Fibroblast of pulmonary artery (primary cell): Measurements from ENCODE around the gene MBNL2.

ENCODE experiments used
- DNase-seq: peaks from one replicate; pipeline ENCODE4 v3.0.0-alpha.2; 2010; ENCODE audit warnings: low read depth
- H3K4me3 ChIP-seq: replicated peaks from 2 replicates; pipeline ENCODE4 v1.5.1; 2011; ENCODE audit warnings: low read depth, mild to moderate bottlenecking, control low read depth, low read length, moderate library complexity
- CTCF ChIP-seq: IDR thresholded peaks from 2 replicates; pipeline ENCODE4 v1.5.1; 2011; ENCODE audit warnings: mild to moderate bottlenecking, control low read depth, low read length, inconsistent platforms; ENCODE audit errors: missing control alignments

The MBNL2 gene

DNA sequence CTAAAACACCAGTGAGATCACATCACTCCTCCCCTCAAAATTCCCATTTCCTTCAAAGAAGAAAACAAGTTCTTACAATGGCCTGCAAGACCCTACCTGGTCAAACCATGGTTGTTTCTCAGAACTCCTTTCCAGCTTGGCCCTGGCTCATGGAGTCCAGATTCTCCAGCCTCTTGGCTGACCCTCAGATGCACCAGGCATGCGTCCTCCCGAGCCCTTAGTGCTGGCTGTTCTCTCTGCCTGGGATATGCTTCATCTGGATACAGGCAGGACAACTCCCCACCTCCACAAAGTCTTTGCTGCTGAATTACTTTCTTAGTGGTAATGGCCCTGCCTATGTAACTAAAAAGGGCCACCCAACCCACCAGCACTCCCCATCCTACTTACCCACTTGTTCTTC, 94.3 kb downstream of the MBNL2 start:
- DNase-seq: no peak
- no peak overlapping the region for H3K4me3 ChIP-seq
- no peak for TF ChIP-seq CTCF

DNA sequence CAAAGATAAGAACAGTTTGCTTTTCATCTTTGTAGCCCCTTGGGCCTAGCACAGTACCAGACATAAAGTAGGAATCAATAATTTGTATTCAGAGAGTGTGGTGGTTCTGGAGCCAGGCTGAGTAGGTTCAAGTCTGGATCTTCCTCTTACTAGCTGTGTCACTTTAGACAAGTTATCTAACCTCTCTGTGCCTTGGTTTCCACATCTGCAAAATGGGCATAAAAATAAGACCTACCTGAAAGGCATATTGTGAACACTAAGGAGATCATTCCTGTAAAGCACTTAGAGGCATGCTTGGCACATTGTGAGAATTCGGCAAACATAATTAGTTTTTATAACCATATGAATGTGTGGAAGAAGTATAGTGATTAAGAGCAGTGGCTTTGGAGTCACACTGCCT, 95.8 kb downstream of the MBNL2 start:
- no peak for DNase-seq
- no peak overlapping the region for H3K4me3 ChIP-seq
- TF ChIP-seq CTCF: no peak

GRCh38 chr13:97318532-97318931, 96.4 kb downstream of the MBNL2 start:
- DNase-seq: no peak
- no peak overlapping the region for H3K4me3 ChIP-seq
- no peak for TF ChIP-seq CTCF

DNA sequence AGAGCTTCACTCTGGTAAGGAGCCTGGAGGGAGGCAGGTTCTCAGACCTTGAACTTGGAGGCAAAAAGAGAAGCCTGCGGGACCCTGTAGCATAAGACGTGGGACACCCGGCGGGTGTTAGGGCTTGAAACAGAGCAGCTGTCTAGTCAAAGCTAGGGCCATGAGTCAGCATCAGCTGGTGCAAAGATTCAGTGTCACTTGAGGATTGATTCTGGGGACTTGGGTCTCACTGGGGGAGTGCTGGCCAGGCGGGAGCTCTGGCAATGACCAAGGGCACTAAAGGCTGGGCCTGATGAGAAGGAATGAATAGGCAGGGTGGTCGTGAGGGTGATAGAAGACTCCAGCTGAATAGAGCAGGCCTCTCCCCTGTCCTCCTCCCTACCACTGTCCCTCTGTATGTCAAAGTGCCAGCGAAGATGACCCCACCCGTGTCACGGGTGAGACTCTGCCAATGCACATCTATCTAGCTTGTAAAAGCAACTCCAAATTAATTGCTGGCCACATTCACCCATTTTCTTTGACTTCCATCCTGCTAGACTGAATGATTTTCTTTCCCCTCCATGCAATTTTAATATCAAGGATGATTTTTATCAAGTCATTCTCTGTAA, 97.1 kb downstream of the MBNL2 start:
- no peak overlapping the region for H3K4me3 ChIP-seq
- DNase-seq: no peak
- TF ChIP-seq CTCF: no peak

GRCh38 chr13:97321101-97321500, 99.0 kb downstream of the MBNL2 start:
- no peak for DNase-seq
- no peak for TF ChIP-seq CTCF
- no peak overlapping the region for H3K4me3 ChIP-seq

GRCh38 chr13:97321616-97322321, 99.6 kb downstream of the MBNL2 start:
- no peak for DNase-seq
- no peak for TF ChIP-seq CTCF
- H3K4me3 ChIP-seq: no peak overlapping the region
